ENCODE results near the gene PLCB1. TPM values are rescaled to one million over a fixed set of nuclear protein-coding genes. Genes with fewer than 3 reads are reported as not detected.

Gene PLCB1
- total RNA-seq, 1 donor from 2014 or later, result 6.3 TPM

GRCh38 chr20:8664778-8665177 is 532.7 kb downstream of the PLCB1 start:
- intact Hi-C loops (cut with DNase I), result no loop called here
- H3K4me1 ChIP-seq, result no peaks in the 10 kb centered on the region
- no peak overlapping the region for H3K27ac ChIP-seq
- no peak for TF ChIP-seq CTCF (IDR thresholded peaks at IDR 0.05)
- ATAC-seq, result no peak
- H3K27me3 ChIP-seq (ENCODE audit: low read depth), result no peaks in the 10 kb centered on the region
- DNase-seq, result no peak
- no peaks in the 10 kb centered on the region for H3K9me3 ChIP-seq
- no peaks in the 10 kb centered on the region for H3K36me3 ChIP-seq
- H3K4me3 ChIP-seq, result no peak overlapping the region

GRCh38 chr20:8667306-8667705 is 535.2 kb downstream of the PLCB1 start:
- Histone ChIP-seq H3K9me3 (no peaks in the 10 kb centered on the region), H3K4me3 (no peak overlapping the region), H3K27me3 (ENCODE audit: low read depth) (no peaks in the 10 kb centered on the region), H3K4me1 (no peaks in the 10 kb centered on the region), H3K36me3 (no peaks in the 10 kb centered on the region), H3K27ac (no peak overlapping the region)
- DNase-seq, result no peak
- no peak for TF ChIP-seq CTCF (IDR thresholded peaks at IDR 0.05)
- ATAC-seq, result no peak
- intact Hi-C loops (cut with DNase I), result no loop called here

- no peak for TF ChIP-seq CTCF (IDR thresholded peaks at IDR 0.05)
- Histone ChIP-seq H3K4me1 (no peaks in the 10 kb centered on the region), H3K4me3 (no peak overlapping the region), H3K9me3 (no peaks in the 10 kb centered on the region), H3K27ac (no peak overlapping the region), H3K36me3 (no peaks in the 10 kb centered on the region), H3K27me3 (ENCODE audit: low read depth) (no peaks in the 10 kb centered on the region)
- DNase-seq (no peak), ATAC-seq (no peak)
- intact Hi-C loops (cut with DNase I), result no loop called here
Observed at GRCh38 chr20:8670207-8670892, 538.3 kb downstream of the PLCB1 start.

- DNase-seq (no peak), ATAC-seq (no peak)
- no peak overlapping the region for H3K4me3 ChIP-seq
- H3K27ac ChIP-seq, result no peak overlapping the region
- no peaks in the 10 kb centered on the region for H3K27me3 ChIP-seq (ENCODE audit: low read depth)
- no peaks in the 10 kb centered on the region for H3K36me3 ChIP-seq
- intact Hi-C loops (cut with DNase I), result no loop called here
- H3K4me1 ChIP-seq, result no peaks in the 10 kb centered on the region
- no peak for TF ChIP-seq CTCF (IDR thresholded peaks at IDR 0.05)
- no peaks in the 10 kb centered on the region for H3K9me3 ChIP-seq
Observed at GRCh38 chr20:8670893-8671215, 538.8 kb downstream of the PLCB1 start.

GRCh38 chr20:8671370-8671961 is 539.4 kb downstream of the PLCB1 start:
- no peak for TF ChIP-seq CTCF (IDR thresholded peaks at IDR 0.05)
- Histone ChIP-seq H3K27ac (no peak overlapping the region), H3K9me3 (no peaks in the 10 kb centered on the region), H3K27me3 (ENCODE audit: low read depth) (no peaks in the 10 kb centered on the region), H3K4me1 (no peaks in the 10 kb centered on the region), H3K4me3 (no peak overlapping the region), H3K36me3 (no peaks in the 10 kb centered on the region)
- intact Hi-C loops (cut with DNase I), result no loop called here
- ATAC-seq, result no peak
- DNase-seq, result no peak
